Skin epidermis (tissue), 12 donors: ENCODE results near the gene YAF2.
"Not testable (repeated sequence)": the region's sequence is repeated elsewhere in the genome, so short reads cannot be mapped to it uniquely, and the experiment has no call there.

Experiments used
- H3K27ac ChIP-seq, 21 experiments: fragments of 200-600 bp; sonication (generic) in 11 of 21; one replicate each; pipeline ENCODE4 v1.5.0; 2020; ENCODE audit warnings: mild to moderate bottlenecking in 3 of 21, inconsistent platforms in 2 of 21, moderate library complexity in 2 of 21
- H3K4me3 ChIP-seq, 7 experiments: fragments of 200-600 bp; sonication (generic) in 2 of 7; one replicate each; pipeline ENCODE4 v1.5.0; 2020; ENCODE audit warnings: inconsistent platforms in 2 of 7, mild to moderate bottlenecking in 2 of 7, moderate library complexity in 1 of 7

Gene YAF2

GRCh38 chr12:42204362-42204761 is 33.7 kb downstream of the YAF2 start:
- Histone ChIP-seq H3K27ac (no peak overlapping the region), H3K4me3 (no peak overlapping the region)

- no peak overlapping the region for H3K4me3 ChIP-seq
- no peak overlapping the region for H3K27ac ChIP-seq
These were observed 37.0 kb downstream of the YAF2 start for GRCh38 chr12:42201063-42201462.

DNA sequence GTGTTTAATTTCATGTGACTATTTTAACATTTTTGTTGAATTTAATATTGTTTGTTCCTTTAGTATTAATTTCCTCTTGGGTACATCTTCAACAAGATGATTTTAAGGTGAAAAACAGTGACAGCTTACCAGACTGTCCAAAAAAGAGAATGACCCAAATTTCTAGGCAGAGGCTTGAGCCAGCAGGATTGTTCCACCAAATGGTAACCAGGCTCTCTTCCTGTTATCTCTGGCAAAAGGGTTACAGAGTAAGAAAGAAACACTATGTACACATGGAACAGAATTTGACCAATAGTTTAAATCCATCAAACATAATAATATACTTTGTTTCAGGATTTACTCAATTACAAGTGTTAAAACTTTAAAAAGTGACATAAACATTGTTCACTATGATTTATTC is 39.0 kb downstream of the YAF2 start:
- Histone ChIP-seq H3K27ac (no peak overlapping the region), H3K4me3 (no peak overlapping the region)

DNA sequence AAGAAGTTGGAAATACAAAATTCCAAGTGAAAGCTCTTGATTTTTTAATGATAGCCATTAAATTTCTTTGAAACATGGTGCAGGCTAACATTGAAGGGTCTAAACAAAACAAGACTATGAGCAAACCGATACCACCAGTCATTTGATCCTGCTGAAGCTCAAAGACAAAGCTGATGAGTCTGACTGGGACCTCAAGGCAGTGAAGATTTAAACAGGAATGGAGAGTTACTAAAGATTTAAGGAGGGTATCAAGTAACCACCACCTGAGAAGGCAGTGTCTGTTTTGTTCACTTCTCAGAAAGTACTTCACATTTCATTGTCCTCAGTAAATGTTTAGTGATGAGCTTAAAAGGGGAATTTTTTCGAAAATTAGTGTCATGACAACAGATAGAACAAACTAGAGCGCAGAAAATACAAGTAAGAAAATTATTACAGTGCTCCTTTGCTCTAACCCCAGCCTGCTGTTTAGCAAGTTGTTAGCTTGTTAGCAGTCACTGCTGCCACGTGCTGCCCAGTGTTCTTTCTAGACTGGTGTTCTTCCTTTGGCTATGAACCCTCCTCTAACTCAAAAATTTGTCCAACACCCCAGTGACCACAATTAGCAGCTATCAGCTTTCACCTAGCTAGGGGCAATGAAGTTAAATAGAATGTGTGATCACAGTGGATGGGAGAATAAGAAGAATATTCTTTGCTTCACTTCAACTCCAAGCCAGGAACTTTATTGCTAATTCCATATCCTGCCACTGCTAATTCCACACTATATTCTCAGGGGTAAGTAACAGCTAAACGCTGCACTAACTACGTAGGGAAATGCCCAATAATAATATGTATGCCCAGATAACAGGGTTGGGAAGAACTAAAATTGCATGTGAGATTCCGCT is 41.1 kb downstream of the YAF2 start:
- no peak overlapping the region for H3K27ac ChIP-seq
- H3K4me3 ChIP-seq, result no peak overlapping the region

DNA sequence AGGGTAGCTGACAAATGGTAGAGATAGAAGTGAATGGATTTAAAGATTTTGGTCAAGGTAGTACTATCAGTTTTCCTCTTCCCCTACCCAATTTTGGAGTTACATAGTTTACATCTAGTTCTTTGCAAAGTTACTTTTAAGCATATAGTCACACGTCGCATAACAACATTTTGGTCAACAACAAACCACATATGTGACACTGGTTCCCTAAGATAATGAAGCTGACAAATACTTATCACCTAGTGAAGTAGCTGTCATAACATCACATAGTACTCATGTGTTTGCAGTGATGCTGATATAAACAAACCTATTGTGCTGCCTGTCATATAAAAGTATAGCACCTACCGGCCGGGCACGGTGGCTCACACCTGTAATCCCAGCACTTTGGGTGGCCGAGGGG is 45.4 kb downstream of the YAF2 start:
- no peak overlapping the region for H3K27ac ChIP-seq
- no peak overlapping the region for H3K4me3 ChIP-seq

DNA sequence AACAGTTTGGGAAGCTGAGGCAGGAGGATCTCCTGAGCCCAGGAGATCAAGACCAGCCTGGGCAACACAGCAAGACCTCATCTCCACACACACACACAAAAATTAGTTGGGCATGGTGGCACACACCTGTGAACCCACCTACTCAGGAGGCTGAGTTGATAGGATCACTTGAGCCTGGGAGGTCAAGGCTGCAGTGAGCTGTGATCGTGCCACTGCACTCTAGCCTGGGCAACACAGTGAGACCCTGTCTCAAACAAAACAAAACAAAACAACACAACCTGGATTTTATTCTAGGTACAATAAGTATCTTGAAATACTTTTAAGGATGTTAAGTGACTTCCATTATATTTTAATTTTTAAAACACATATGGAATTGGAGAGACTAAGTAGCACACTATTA is 45.8 kb downstream of the YAF2 start:
- Histone ChIP-seq H3K27ac (no peak overlapping the region), H3K4me3 (no peak overlapping the region)

DNA sequence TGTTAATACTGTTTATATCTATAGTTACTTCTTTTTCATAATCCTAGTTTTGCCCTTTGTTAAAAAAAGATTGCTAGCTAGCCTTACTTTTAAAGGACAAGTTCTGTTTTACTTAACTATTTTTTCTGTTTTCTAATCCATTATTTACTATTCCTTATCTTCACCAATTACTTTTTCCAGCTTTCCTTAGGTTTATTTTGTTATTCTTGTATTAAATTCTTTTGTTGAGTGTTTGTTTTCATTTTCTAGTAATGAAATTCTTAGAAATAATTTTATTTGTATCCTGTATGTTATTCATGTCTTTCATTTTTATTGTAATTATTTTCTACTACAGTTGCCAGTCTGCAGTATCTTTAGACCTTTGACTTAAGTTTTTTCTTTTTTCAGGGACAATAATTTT is 47.7 kb downstream of the YAF2 start:
- Histone ChIP-seq H3K27ac (no peak overlapping the region), H3K4me3 (no peak overlapping the region)

DNA sequence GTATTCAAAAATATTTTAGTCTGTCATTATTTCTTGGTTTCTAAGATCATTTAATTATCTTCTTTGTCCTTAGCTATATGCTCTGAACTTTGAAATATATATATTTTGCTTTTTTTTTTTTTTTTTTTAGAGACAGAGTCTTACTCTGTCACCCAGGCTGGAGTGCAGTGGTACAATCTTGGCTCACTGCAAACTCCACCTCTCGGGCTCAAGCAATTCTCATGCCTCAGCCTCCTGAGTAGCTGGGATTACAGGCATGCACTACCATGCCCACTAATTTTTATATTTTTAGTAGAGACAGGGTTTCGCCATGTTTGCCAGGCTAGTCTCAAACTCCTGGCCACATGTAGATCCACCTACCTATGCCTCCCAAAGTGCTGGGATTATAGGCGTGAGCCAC is 49.8 kb downstream of the YAF2 start:
- H3K27ac ChIP-seq, H3K4me3 ChIP-seq: not testable (repeated sequence)

- H3K4me3 ChIP-seq, result no peak overlapping the region
- no peak overlapping the region for H3K27ac ChIP-seq
These were observed 50.2 kb downstream of the YAF2 start for GRCh38 chr12:42187799-42188198.

GRCh38 chr12:42186793-42187192 is 51.3 kb downstream of the YAF2 start:
- H3K4me3 ChIP-seq, result no peak overlapping the region
- H3K27ac ChIP-seq, result no peak overlapping the region

- Histone ChIP-seq H3K4me3 (no peak overlapping the region), H3K27ac (no peak overlapping the region)
These were observed 55.7 kb downstream of the YAF2 start for GRCh38 chr12:42182394-42182793.

DNA sequence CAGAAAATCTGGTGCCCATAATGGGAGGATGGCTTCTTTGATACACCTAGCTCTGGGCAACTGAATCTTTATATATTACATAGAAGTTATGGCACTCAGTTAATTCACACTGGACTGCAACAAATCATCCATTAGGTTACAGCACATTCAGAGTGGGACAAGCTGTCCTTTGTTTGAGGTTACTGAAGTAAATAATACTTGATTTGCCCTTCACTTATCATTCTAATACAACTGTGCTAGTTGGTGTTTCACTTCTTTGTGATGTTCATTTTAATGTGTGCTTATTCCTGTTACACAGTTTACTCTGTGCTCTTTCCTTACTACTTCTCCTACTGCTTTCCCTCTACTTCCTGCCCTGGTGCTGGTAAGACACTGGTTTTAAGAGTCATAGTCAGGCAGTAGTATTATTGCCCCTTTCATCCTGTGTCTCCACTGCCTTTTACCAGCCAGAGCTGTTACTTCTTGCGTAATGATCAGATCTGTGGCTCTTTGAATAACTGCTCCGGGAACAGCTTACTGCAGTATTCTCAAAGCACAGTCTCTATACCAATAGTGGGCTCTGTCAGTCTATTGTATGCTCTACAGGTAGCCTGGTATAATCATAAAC is 57.0 kb downstream of the YAF2 start:
- no peak overlapping the region for H3K4me3 ChIP-seq
- H3K27ac ChIP-seq, result no peak overlapping the region

- Histone ChIP-seq H3K27ac (no peak overlapping the region), H3K4me3 (no peak overlapping the region)
These were observed 59.9 kb downstream of the YAF2 start for GRCh38 chr12:42178101-42178500.

DNA sequence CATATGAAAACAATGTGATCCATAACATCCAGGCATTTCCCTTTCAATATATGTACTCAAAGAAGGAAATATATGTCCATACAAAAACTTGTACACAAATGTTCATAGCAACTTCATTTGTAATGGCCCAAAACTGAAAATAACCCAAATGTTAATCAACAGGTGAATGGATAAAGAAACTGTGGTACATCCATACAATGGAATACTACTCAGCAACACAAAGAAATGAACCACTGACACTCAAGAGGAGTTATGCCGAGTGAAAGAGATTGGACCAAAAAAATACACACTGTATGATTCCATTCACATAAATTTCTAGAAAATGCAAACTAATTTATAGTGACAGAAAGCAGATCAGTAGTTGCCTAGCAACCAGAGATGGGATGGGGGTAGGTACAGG is 63.1 kb downstream of the YAF2 start:
- no peak overlapping the region for H3K27ac ChIP-seq
- no peak overlapping the region for H3K4me3 ChIP-seq

DNA sequence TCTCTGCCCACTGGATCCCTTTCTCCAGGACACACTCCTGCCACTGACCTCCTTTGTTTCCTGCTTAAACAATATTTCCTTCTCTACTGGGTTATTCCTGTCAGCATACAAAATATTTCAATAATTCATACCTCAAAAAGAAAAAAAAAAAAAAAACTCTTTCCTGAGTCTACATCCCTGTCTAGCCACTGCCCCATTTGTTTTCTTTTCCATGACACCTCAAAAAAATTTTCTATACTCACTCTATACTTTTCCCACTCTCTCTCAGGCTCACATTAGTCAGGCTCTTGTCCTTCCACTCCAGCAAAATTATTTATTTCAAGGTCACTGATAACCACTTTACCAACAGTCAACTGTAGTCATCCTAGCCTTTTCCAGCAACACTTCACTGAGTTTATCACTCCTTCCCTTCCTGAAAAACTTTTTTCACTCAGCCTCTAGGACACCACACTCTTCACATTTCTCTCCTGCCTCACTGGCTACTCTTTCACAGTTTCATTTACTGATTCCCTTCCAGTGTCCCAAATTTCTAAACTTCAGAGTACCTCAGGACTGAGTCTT is 64.0 kb downstream of the YAF2 start:
- no peak overlapping the region for H3K4me3 ChIP-seq
- H3K27ac ChIP-seq, result no peak overlapping the region

DNA sequence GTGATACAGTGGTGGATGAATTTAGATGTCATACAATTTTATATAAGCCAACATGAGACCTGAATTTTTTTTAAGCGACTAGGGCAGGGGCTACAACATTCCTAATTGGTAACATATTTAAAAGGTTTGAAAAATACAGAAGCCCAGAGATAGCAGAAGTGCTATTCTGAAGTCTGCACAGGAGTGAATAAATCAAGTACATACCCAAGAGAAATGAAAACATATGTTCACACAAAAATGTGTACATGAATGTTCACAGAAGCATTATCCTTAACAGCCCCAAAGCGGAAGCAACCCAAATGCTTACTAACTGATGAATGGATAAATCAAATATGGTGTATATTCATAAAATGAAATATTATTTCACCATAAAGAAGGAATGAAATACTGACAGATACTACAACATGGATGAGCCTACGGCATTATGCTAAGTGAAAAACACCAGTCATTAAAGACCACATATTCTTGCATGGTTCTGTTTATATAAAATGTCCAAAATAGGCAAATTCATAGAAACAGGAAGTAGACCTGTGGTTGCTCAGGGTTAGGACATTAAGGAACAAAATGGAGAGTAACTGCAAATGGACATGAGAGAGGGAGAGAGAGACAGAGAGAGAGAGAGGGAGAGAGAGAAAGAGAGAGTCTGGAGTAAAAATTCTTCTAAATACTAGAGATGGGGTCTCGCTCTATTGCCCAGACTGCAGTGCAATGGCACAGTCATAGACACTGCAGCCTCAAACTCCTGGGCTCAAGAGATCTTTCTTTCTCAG is 65.4 kb downstream of the YAF2 start:
- Histone ChIP-seq H3K4me3 (no peak overlapping the region), H3K27ac (no peak overlapping the region)

DNA sequence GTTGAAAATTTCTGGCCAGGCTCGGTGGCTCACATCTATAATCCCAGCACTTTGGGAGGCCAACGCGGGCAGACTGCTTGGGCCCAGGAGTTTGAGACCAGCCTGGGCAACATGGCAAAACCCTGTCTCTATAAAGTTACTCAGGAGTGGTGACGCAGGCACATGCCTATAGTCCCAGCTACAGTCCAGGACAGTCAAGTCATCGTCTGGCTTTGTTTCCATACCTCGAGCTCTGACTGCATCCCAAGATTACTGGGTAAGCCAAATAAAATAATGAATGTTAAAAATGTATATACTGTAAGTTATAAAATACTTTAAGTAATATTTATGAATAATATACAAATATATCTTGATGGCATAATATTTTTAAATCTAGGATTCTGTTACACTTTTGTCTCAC is 70.3 kb downstream of the YAF2 start:
- Histone ChIP-seq H3K27ac (no peak overlapping the region), H3K4me3 (no peak overlapping the region)

GRCh38 chr12:42166501-42166900 is 71.5 kb downstream of the YAF2 start:
- Histone ChIP-seq H3K27ac (no peak overlapping the region), H3K4me3 (no peak overlapping the region)

GRCh38 chr12:42163913-42164312 is 74.1 kb downstream of the YAF2 start:
- Histone ChIP-seq H3K27ac (no peak overlapping the region), H3K4me3 (no peak overlapping the region)

- H3K27ac ChIP-seq, result no peak overlapping the region
- no peak overlapping the region for H3K4me3 ChIP-seq
These were observed 75.1 kb downstream of the YAF2 start for GRCh38 chr12:42162965-42163364.

DNA sequence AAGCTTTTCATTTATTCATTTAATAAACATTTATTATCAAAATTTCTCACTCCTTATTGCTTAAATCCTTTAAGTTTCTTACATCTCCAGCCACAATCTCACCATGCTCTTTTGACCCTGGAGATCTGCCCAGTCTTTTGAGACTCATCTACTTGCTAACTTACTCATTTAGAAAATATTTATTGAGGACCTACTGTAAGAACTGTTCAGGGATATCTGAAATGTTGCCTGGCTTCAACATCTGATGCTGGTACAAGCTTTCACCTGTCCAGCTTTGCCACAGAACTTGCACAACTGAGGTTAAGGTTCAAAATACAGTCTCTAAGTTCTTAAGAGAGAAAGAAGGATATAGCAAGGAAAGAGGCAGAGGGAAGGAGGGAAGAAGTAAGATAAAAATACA is 75.9 kb downstream of the YAF2 start:
- H3K4me3 ChIP-seq, result no peak overlapping the region
- H3K27ac ChIP-seq, result no peak overlapping the region
